ENCODE results near the gene PPP3CA. TPM values are rescaled to one million over a fixed set of nuclear protein-coding genes. Genes with fewer than 3 reads are reported as not detected.

The PPP3CA gene
- total RNA-seq (2014; rRNA removed; shearing (Covaris generic); ENCODE audit: low replicate concordance) = 26.1 and 32.9 TPM in 2 replicates

DNA sequence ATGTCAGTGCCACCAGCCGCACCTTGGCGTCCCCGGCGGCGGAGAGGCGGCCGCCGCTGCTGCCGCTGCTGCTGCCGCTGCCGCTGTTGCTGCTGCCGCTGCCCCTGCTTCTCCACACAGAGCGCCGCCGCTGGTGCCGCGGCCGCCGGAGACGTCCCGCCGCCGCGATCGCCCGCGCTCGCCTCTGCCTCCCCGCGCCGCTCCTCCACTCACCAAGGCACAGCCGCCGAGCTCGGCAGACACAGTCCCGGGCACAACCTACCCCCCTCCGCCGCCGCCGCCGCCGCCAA is at the start of gene PPP3CA:
TSS of gene PPP3CA (minus strand) at position 260 of the 290 bp plus-strand sequence.
- in situ Hi-C loops (cut with HindIII; ENCODE audit: low pct_unique_long_range_greater_than_20kb, low sequenced_read_pairs) = no loop called here
- no peak for DNase-seq (ENCODE audit: low read depth)

DNA sequence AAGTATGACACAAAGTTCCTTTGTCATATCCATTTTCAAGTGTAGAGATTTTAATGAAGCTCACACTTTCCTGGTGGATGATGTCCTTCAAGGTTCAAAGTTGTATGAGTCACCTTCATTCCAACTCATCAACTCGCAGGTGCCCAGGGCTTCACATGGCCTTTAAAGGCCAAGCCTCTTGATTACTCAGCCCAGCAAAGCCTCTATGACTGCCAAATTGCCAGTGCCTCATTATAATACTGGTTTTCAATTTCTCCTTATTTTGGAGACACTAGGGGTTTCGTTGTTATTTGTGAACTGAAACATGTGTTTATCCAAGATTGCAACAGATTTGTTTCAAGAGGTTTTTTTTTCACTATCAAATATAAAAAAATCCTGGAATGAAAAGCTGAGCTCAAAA is 45.9 kb upstream of the PPP3CA start:
- in situ Hi-C loops (cut with HindIII; ENCODE audit: low pct_unique_long_range_greater_than_20kb, low sequenced_read_pairs) = no loop called here

GRCh38 chr4:101370663-101371210 is 23.4 kb upstream of the PPP3CA start:
- in situ Hi-C loops (cut with HindIII; ENCODE audit: low pct_unique_long_range_greater_than_20kb, low sequenced_read_pairs) = no loop called here

More for the DNA sequence above, 45.9 kb upstream of the PPP3CA start:
- DNase-seq (ENCODE audit: low read depth) = peak; percentile 32

DNA sequence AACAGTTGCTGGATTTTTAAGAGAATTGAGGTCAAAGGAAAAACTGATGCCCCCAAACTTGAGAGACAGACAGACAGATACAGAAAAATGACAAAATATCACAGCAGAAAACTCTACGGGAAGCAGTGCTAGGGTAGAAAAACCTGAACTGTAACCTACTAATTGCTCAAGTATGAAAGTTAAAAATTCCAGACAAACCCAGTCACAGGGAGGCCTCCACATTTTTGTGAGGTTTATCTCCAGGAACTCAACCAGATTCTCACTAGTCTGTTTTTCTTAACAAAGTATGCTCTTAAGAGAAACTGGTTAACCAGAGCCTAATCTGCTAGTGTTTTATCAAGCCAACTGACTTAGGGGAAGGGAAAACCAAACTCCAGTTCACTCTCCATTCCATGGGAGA is 19.9 kb upstream of the PPP3CA start:
- peak; percentile 10 for DNase-seq (ENCODE audit: low read depth)
- in situ Hi-C loops (cut with HindIII; ENCODE audit: low pct_unique_long_range_greater_than_20kb, low sequenced_read_pairs) = no loop called here

More at GRCh38 chr4:101370663-101371210, 23.4 kb upstream of the PPP3CA start:
- DNase-seq (ENCODE audit: low read depth) = no peak

GRCh38 chr4:101366331-101366730 is 19.0 kb upstream of the PPP3CA start:
- in situ Hi-C loops (cut with HindIII; ENCODE audit: low pct_unique_long_range_greater_than_20kb, low sequenced_read_pairs) = no loop called here
- DNase-seq (ENCODE audit: low read depth) = no peak

DNA sequence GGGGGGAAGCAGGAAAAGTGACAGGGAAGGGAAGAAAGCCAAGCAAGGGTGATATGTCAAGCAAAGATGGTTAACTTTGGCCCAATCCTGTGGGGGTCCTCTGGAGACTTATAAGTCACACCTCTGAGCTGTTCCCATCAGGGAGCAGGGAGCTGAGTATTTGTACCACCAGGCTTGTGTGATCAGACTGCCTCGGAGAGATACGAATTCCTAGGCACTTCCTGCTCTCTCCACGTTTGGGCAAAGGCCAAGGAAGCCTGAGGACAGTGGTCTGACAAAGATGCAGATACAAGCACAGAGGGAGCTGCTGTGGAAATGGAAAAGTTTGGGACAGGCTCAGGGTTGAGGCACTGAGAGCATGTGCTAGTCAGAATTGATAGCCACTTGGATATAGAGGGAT is 10.4 kb upstream of the PPP3CA start:
- in situ Hi-C loops (cut with HindIII; ENCODE audit: low pct_unique_long_range_greater_than_20kb, low sequenced_read_pairs) = no loop called here
- no peak for DNase-seq (ENCODE audit: low read depth)

GRCh38 chr4:101356928-101357327 is 9.6 kb upstream of the PPP3CA start:
- in situ Hi-C loops (cut with HindIII; ENCODE audit: low pct_unique_long_range_greater_than_20kb, low sequenced_read_pairs) = no loop called here
- DNase-seq (ENCODE audit: low read depth) = peak; percentile 79

DNA sequence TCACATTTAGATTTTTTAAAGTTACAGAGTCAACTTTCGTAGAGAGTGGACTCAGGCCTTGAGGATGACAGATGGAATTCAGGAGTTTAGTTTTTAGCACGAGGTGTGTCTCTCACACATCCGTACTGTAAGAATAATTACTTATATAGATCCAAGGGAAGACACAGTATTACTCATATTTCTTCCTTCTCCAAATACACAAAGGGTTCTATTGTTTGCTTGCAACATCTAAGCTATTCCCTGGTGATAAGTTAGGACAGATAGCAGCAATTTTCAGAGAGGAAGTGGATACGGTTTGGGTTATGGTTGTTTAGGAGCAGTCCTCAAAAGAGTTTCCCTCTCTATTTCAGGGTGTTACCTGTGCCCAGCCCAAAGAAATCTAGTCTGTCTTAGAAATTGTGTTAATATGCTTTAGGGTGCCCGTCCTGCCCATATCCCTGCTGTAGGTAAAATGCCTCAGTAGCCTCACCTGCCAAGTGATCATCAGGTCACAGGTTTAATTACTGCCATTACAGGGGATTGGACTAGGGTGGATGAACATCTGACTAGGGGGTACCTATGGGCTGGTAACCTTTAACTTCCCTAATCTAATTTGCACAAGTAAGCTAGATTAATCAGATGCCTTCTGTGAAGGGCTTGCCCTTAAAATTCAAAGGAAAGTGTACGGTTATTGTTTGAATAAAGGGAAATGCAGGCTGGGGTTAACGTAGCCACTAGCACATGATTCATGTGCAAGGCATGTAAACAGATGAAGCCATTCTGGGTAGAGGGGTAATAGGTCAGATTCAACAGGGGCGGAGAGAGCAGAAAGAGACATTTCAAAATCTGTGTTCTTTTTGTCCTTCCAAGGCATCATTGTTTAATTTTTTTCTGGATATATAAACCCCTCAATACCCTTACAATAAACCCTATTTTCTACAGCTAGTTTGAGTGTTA is 8.7 kb upstream of the PPP3CA start:
- in situ Hi-C loops (cut with HindIII; ENCODE audit: low pct_unique_long_range_greater_than_20kb, low sequenced_read_pairs) = no loop called here

DNA sequence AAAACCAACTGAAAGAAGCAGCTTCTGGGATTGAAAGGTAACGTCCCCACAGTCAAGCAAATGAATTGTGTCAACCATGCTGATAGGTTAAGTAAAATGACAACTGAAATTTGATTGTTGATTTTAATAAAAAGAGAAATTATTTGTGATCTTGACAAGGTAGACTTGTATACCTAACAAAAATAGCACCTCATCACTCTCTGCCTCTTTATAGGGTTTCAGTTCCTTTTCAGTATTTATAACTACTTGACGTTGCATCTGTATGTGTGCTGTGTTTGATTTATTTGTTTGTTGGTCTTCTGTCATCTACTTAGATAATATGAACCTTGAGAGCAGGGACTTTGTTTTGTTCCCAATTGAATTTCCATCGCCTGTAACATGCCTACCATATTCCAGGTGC is 7.9 kb upstream of the PPP3CA start:
- DNase-seq (ENCODE audit: low read depth) = no peak
- in situ Hi-C loops (cut with HindIII; ENCODE audit: low pct_unique_long_range_greater_than_20kb, low sequenced_read_pairs) = no loop called here

More for the DNA sequence above, 8.7 kb upstream of the PPP3CA start:
- DNase-seq (ENCODE audit: low read depth) = peak; percentile 65

GRCh38 chr4:101349801-101350064 is 2.4 kb upstream of the PPP3CA start:
- in situ Hi-C loops (cut with HindIII; ENCODE audit: low pct_unique_long_range_greater_than_20kb, low sequenced_read_pairs) = no loop called here
- DNase-seq (ENCODE audit: low read depth) = no peak

DNA sequence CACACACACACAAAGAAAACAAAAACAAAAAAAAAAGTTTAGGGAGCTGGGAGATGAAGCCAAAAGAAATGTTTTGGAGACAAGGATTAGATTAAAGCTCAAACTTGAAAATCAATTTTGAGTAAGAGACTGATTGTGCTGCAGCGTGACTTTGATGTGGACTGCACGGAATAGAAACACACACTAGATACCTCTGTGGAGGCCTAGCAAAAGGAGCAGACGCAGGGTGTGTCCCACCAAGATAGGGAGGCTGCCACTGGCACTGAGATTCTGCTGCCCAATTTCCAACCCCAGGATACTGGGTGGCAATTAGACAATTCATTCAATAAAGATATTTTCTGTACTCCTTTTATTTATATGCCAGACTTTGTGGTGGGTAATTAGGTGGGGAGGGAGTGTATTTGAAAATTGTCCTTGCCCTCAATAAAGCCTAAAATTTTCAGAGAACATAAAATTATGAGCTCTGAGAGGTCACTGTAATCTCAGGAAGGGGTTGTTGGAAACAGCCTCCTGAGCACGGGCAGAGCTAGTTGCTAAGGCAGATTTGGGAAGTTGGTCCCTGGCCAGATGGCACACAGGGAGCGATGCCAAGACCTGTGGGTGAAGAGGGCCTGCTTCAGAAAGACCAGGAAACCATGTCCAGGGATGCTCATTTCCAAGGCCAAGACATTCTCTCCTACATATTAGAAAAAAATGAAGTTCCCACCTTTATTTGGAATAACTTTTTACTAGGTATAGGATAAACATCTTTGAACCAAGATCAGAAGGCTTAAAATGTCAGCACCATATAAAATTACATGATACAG is 1.9 kb upstream of the PPP3CA start:
- no peak for DNase-seq (ENCODE audit: low read depth)

GRCh38 chr4:101348367-101348827 is 1.1 kb upstream of the PPP3CA start:
- in situ Hi-C loops (cut with HindIII; ENCODE audit: low pct_unique_long_range_greater_than_20kb, low sequenced_read_pairs) = no loop called here
- DNase-seq (ENCODE audit: low read depth) = no peak

More for the DNA sequence above, 1.9 kb upstream of the PPP3CA start:
- in situ Hi-C loops (cut with HindIII; ENCODE audit: low pct_unique_long_range_greater_than_20kb, low sequenced_read_pairs) = no loop called here

DNA sequence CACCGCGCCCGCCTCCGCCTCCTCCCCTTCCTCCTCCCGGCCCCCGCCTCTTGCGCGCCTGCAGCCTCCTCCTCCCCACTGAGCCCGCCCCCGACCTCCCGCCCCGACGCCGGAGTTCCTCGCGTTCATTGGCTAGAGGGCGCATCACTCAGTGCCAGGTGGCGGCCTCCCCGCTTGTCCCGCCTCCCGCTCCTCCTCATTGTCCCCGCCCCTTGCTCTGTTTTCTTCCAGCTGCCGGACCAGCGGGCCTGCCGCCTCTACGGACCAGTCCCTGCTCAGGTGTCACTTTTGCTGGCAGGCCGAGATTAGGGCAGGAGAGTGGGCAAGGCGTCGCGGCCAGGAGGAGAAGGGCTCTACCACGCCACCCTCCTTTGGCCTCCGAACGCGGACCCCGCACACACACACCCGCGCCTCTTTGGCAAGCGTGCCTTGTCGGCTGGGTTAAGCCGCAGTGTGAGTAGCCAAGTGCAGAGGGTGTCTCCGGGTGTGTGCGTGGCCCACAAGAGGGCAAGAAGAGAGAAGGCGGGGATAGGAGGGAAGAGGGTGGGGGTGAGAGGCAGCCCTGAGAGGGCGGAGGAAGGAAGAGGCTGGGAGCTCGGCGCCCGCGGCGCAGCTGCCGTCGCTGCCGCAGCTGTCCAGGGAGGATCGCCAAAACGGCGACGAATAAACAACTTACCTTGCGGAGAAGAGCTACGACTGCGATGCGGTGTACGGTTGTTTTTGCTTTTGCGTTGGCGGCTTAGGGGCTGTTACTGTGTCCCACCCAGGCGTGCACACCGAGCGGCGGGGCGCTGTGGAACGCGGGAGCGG is 436 bp upstream of the PPP3CA start:
- peak; percentile 96 for DNase-seq (ENCODE audit: low read depth)
- in situ Hi-C loops (cut with HindIII; ENCODE audit: low pct_unique_long_range_greater_than_20kb, low sequenced_read_pairs) = no loop called here

DNA sequence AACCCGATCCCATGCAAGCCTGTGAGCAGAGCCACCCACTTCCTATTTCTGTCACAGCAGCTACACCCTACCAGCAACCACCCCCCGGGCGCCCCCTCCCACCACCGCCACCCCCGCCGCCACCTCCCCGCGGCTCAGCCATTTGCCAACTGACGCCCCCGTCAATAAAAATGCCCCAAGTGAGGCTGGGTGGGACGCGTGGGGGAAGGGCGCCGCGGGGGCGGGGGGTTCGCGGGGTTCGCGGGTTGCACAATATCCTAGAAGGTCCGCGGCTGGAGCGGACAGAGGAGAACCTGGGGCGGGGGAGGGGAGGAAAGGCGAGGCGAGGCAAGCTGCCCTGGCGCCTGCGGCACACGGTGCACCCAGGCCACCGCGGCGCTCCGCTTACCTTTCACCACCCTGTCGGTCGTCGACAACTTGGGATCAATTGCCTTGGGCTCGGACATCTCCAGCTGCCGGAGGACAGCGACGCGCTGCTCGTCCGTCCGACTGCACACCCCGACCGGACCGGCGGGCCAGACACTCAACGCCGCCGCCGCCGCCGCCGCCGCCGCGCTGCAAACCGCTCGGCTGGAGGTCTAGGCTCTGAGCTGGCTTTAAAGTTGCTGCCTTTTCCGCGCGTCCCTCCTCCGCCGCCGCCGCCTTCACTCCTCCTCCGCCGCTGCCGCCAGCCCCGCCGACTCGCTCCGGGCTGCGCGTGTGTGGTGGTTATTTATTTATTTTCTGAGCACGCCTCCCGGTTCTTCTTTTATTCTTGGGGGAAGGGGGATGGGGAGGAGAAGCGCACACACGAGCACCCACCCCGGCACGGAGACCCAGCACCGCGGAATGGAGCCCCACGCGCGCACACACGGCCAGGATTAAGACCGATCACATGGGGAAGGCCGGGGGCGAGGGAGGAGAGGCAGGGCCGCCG is 717 bp downstream of the PPP3CA start:
- in situ Hi-C loops (cut with HindIII; ENCODE audit: low pct_unique_long_range_greater_than_20kb, low sequenced_read_pairs) = no loop called here
- peak; percentile 85 for DNase-seq (ENCODE audit: low read depth)

DNA sequence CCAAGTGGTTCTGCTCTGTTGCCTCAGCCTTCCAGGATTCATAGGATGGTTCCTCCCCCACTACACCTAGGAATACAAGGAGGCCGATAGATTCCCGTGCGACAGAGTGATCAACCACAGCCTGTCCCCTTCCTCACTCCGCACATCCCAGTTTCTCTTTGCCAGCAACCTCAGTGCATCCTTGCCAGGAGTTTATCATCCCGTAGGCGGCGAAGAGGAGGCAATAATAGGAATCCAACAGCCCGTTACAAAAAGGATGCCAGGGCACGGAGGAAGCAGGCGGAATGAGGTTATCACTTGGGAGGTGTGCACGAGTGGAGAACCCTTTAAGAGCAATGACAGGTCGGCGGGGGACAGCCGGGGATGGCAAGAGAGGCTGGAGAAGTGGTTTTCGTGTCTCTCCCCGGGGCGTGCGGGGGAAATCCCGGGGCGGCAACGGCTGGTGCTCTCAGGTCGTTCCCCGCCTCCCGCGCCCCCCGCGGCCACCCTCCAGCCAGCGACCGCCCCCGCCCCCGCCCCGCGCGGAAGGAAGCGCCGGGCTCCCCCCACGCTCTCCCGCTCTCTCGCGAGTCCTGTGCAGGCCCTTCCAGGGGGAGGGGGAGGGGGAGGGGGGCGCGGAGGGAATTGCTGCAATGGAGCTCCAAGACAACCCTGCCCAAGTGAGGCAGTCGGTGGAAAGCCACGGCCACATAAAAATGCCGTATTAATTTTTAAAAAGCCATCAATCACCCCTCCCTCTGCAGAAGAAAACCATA is 1.6 kb downstream of the PPP3CA start:
- DNase-seq (ENCODE audit: low read depth) = peak; percentile 66
- in situ Hi-C loops (cut with HindIII; ENCODE audit: low pct_unique_long_range_greater_than_20kb, low sequenced_read_pairs) = no loop called here

GRCh38 chr4:101345271-101345595 is 2.1 kb downstream of the PPP3CA start:
- in situ Hi-C loops (cut with HindIII; ENCODE audit: low pct_unique_long_range_greater_than_20kb, low sequenced_read_pairs) = no loop called here
- no peak for DNase-seq (ENCODE audit: low read depth)

- DNase-seq (ENCODE audit: low read depth) = no peak
- in situ Hi-C loops (cut with HindIII; ENCODE audit: low pct_unique_long_range_greater_than_20kb, low sequenced_read_pairs) = no loop called here
These were observed 8.0 kb downstream of the PPP3CA start for GRCh38 chr4:101339332-101339731.

Data from Caki2 (cell line).